ENCODE results near the gene PLA2G4F.

Gene PLA2G4F

GRCh38 chr15:42143866-42144625 lies 12.4 kb downstream of the PLA2G4F start:
- POLR2A ChIA-PET, result no interaction called here

GRCh38 chr15:42143356-42143755 lies 13.1 kb downstream of the PLA2G4F start:
- no peaks in the 10 kb centered on the region for H3K4me1 ChIP-seq (ENCODE audit: control insufficient read depth, insufficient read depth, low read length)
- no peak for TF ChIP-seq ZNF624 (tag by site-specific recombination; IDR thresholded peaks at IDR 0.05)
- H3K27ac ChIP-seq (ENCODE audit: extremely low read depth, low read depth, low read length), result no peak overlapping the region
- no peaks in the 10 kb centered on the region for H3K9me3 ChIP-seq (ENCODE audit: control insufficient read depth, insufficient read depth, low read depth, low read length)
- ChIA-PET CTCF (no interaction called here), POLR2A (no interaction called here)
- H3K36me3 ChIP-seq (ENCODE audit: control insufficient read depth in 2 of 2, insufficient read depth in 1 of 2, low read length in 2 of 2), result no peaks in the 10 kb centered on the region
- no peak overlapping the region for H3K4me3 ChIP-seq (ENCODE audit: low read depth, low read length)

More at GRCh38 chr15:42143866-42144625, 12.4 kb downstream of the PLA2G4F start:
- TF ChIP-seq ZFP37 (tag by site-specific recombination; IDR thresholded peaks at IDR 0.05), result no peak
- TF ChIP-seq, protein P1, sequence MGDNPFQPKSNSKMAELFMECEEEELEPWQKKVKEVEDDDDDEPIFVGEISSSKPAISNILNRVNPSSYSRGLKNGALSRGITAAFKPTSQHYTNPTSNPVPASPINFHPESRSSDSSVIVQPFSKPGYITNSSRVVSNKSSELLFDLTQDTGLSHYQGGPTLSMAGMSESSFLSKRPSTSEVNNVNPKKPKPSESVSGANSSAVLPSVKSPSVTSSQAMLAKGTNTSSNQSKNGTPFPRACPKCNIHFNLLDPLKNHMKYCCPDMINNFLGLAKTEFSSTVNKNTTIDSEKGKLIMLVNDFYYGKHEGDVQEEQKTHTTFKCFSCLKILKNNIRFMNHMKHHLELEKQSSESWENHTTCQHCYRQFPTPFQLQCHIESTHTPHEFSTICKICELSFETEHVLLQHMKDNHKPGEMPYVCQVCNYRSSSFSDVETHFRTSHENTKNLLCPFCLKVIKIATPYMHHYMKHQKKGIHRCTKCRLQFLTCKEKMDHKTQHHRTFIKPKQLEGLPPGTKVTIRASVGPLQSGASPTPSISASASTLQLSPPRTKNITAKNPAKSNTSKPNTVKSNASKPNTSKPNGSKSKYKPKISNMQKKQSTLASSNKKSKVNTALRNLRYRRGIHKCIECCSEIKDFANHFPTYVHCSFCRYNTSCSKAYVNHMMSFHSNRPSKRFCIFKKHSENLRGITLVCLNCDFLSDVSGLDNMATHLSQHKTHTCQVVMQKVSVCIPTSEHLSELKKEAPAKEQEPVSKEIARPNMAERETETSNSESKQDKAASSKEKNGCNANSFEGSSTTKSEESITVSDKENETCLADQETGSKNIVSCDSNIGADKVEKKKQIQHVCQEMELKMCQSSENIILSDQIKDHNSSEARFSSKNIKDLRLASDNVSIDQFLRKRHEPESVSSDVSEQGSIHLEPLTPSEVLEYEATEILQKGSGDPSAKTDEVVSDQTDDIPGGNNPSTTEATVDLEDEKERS (tag by site-specific recombination; IDR thresholded peaks at IDR 0.05), result no peak
- no peak for TF ChIP-seq ZNF521 (tag by site-specific recombination; IDR thresholded peaks at IDR 0.05)
- TF ChIP-seq, protein P2, sequence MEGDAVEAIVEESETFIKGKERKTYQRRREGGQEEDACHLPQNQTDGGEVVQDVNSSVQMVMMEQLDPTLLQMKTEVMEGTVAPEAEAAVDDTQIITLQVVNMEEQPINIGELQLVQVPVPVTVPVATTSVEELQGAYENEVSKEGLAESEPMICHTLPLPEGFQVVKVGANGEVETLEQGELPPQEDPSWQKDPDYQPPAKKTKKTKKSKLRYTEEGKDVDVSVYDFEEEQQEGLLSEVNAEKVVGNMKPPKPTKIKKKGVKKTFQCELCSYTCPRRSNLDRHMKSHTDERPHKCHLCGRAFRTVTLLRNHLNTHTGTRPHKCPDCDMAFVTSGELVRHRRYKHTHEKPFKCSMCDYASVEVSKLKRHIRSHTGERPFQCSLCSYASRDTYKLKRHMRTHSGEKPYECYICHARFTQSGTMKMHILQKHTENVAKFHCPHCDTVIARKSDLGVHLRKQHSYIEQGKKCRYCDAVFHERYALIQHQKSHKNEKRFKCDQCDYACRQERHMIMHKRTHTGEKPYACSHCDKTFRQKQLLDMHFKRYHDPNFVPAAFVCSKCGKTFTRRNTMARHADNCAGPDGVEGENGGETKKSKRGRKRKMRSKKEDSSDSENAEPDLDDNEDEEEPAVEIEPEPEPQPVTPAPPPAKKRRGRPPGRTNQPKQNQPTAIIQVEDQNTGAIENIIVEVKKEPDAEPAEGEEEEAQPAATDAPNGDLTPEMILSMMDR (tag by site-specific recombination; IDR thresholded peaks at IDR 0.05), result no peak
- H3K9me3 ChIP-seq (ENCODE audit: control insufficient read depth, insufficient read depth, low read depth, low read length), result no peaks in the 10 kb centered on the region
- no peaks in the 10 kb centered on the region for H3K36me3 ChIP-seq (ENCODE audit: control insufficient read depth in 2 of 2, insufficient read depth in 1 of 2, low read length in 2 of 2)
- H3K4me1 ChIP-seq (ENCODE audit: control insufficient read depth, insufficient read depth, low read length), result no peaks in the 10 kb centered on the region
- CTCF ChIA-PET, result interaction anchor here (1.8 kb wide), 1 partner anchor 9 kb away, joined by 7 read pairs; no protein-coding TSS in a partner anchor
- H3K27ac ChIP-seq (ENCODE audit: extremely low read depth, low read depth, low read length), result no peak overlapping the region
- H3K4me3 ChIP-seq (ENCODE audit: low read depth, low read length), result no peak overlapping the region

DNA sequence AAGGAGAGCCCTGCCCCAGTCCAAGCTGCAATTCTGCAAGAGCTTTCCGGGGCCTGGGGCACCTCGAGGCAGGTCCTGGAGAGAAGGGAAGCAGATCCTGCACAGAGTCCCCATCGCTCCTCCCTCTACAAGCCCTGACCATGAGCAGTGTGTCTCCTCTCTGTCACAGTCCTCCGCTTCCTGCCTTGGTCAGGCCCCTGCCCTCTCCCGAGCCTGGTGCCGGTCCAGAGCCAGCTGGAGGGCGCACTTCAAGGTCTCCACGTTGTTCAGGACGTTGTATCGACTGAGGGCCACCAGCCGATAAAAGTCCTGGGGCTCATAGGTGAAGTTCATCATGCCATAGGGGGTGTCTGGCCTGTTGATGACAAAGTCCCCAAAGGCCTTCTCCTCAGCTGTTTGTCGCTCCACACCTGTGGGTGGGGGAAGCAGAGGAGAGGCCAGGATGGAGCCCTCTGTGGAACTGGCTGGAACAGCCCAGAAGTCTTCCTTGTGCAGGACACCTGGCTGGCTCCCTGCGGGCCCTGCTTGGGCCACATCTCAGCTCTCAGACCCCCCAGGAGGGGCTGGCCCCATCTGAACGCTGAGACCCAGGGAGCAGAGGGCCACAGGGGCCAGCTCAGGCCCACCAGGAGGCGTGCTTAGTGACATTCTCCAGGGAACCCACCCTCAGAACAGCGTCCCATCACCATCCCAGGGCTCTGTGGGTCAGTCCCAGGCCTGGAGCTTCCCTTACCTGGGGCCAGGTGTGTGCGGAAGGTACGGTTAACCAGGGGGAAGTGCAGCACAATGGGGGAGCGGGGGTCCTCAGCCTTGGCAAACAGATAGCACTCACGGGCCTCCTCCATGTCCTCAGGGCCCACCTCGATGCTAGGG lies 14.4 kb downstream of the PLA2G4F start:
- Histone ChIP-seq H3K36me3 (ENCODE audit: control insufficient read depth in 2 of 2, insufficient read depth in 1 of 2, low read length in 2 of 2) (no peaks in the 10 kb centered on the region), H3K9me3 (ENCODE audit: control insufficient read depth, insufficient read depth, low read depth, low read length) (no peaks in the 10 kb centered on the region), H3K4me3 (ENCODE audit: low read depth, low read length) (no peak overlapping the region), H3K4me1 (ENCODE audit: control insufficient read depth, insufficient read depth, low read length) (no peaks in the 10 kb centered on the region), H3K27ac (ENCODE audit: extremely low read depth, low read depth, low read length) (no peak overlapping the region)
- TF ChIP-seq ZNF510 (tag by site-specific recombination; IDR thresholded peaks at IDR 0.05; ENCODE audit: insufficient replicate concordance) (no peak), ZNF707 (tag by site-specific recombination; IDR thresholded peaks at IDR 0.05) (no peak), ZSCAN18 (tag by site-specific recombination; IDR thresholded peaks at IDR 0.05) (no peak), ZNF335 (tag by site-specific recombination; conservative IDR thresholded peaks at IDR 0.05) (no peak), ZNF416 (tag by site-specific recombination; IDR thresholded peaks at IDR 0.05) (no peak), HOXD13 (CRISPR knock-in tag; IDR thresholded peaks at IDR 0.05; ENCODE audit: borderline replicate concordance) (no peak), ZNF501 (tag by site-specific recombination; IDR thresholded peaks at IDR 0.05) (no peak), GLIS1 (tag by site-specific recombination; IDR thresholded peaks at IDR 0.05) (no peak), PRDM4 (tag by site-specific recombination; IDR thresholded peaks at IDR 0.05) (no peak)
- CTCF ChIA-PET, result interaction anchor here (0.5 to 1.4 kb wide), 3 partner anchors 57 to 153 kb away, joined by 3 read pairs; no protein-coding TSS in a partner anchor
- POLR2A ChIA-PET, result no interaction called here

Measured in HEK293 (cell line).